Neural cell (in vitro differentiated cells): ENCODE data around the gene CSPG4.

ENCODE experiments used
- CTCF ChIP-seq: fragments of 450-650 bp; IDR thresholded peaks from 2 replicates; pipeline ENCODE4 v1.5.1; 2014; ENCODE audit warnings: antibody characterized with exemption, mild to moderate bottlenecking, moderate library complexity; ENCODE audit not compliant: poor library complexity, severe bottlenecking
- EZH2 ChIP-seq: fragments of 200-600, 300-800 bp; shearing (Covaris generic), sonication (generic); IDR thresholded peaks from 2 replicates; pipeline ENCODE4 v1.6.1; 2014; ENCODE audit warnings: antibody characterized with exemption, low read length, borderline replicate concordance, mild to moderate bottlenecking; ENCODE audit not compliant: insufficient read depth, poor library complexity, severe bottlenecking
- MXI1 ChIP-seq: fragments of 450-650 bp; conservative IDR thresholded peaks from 2 replicates; pipeline ENCODE4 v1.6.1; 2014; ENCODE audit warnings: antibody characterized with exemption, mild to moderate bottlenecking; ENCODE audit not compliant: poor library complexity, severe bottlenecking
- POLR2AphosphoS5 ChIP-seq: IDR thresholded peaks from 2 replicates; pipeline ENCODE4 v1.6.1; 2012
- REST ChIP-seq: IDR thresholded peaks from 2 replicates; pipeline ENCODE4 v1.6.1; 2012; ENCODE audit warnings: borderline replicate concordance
- SMC3 ChIP-seq: fragments of 450-650 bp; conservative IDR thresholded peaks from 2 replicates; pipeline ENCODE4 v1.6.1; 2014; ENCODE audit warnings: antibody characterized with exemption, mild to moderate bottlenecking, moderate library complexity; ENCODE audit not compliant: poor library complexity
- TAF1 ChIP-seq: IDR thresholded peaks from 2 replicates; pipeline ENCODE4 v1.6.1; 2012; ENCODE audit warnings: low read depth

- TF ChIP-seq CTCF (no peak), POLR2AphosphoS5 (no peak), SMC3 (no peak), MXI1 (no peak), EZH2 (no peak), REST (no peak), TAF1 (no peak)
These were observed 55.8 kb downstream of the CSPG4 start for GRCh38 chr15:75656813-75657212.
